Neural progenitor cell (in vitro differentiated cells): ENCODE measurements around the gene NFATC4. TPM values are rescaled to one million over a fixed set of nuclear protein-coding genes. Genes with fewer than 3 reads are reported as not detected.

Experiments
- DNase-seq: peaks from one replicate; pipeline ENCODE4 v3.0.0-alpha.2; 2016; ENCODE audit warnings: low spot score
- H2AFZ ChIP-seq: fragments of 200-600 bp; sonication (generic); replicated peaks from 2 replicates; pipeline ENCODE4 v1.6.1; 2016; ENCODE audit warnings: antibody characterized with exemption
- H3F3A ChIP-seq: fragments of 200-600 bp; sonication (generic); 2 replicates; pipeline ENCODE4 v1.6.1; 2016; ENCODE audit warnings: antibody characterized with exemption, low read depth
- H3K27ac ChIP-seq: fragments of 200-600 bp; sonication (generic); 2 replicates; pipeline ENCODE4 v1.5.1; 2016; ENCODE audit warnings: mild to moderate bottlenecking
- H3K27me3 ChIP-seq: fragments of 200-600 bp; sonication (generic); 2 replicates; pipeline ENCODE4 v1.6.1; 2016; ENCODE audit warnings: mild to moderate bottlenecking, moderate library complexity
- H3K36me3 ChIP-seq: fragments of 200-600 bp; sonication (generic); 2 replicates; pipeline ENCODE4 v1.5.1; 2016
- H3K4me1 ChIP-seq: fragments of 200-600 bp; sonication (generic); 2 replicates; pipeline ENCODE4 v1.6.1; 2016; ENCODE audit warnings: mixed run types
- H3K4me2 ChIP-seq: fragments of 200-600 bp; sonication (generic); 2 replicates; pipeline ENCODE4 v1.6.1; 2016
- H3K4me3 ChIP-seq: fragments of 200-600 bp; sonication (generic); 2 replicates; pipeline ENCODE4 v1.5.1; 2016
- H3K79me2 ChIP-seq: fragments of 200-600 bp; sonication (generic); 2 replicates; pipeline ENCODE4 v1.6.1; 2016; ENCODE audit warnings: low read depth
- H3K9ac ChIP-seq: fragments of 200-600 bp; sonication (generic); 2 replicates; pipeline ENCODE4 v1.6.1; 2016
- H3K9me3 ChIP-seq: fragments of 200-600 bp; sonication (generic); 2 replicates; pipeline ENCODE4 v1.5.1; 2016; ENCODE audit warnings: low read depth
- H4K20me1 ChIP-seq: fragments of 200-600 bp; sonication (generic); 2 replicates; pipeline ENCODE4 v1.6.1; 2016; ENCODE audit warnings: low read depth
- H3K27ac Mint-ChIP-seq: 3 replicates; pipeline ENCODE4 v1.8.0; 2021; ENCODE audit warnings: mixed read lengths
- H3K27me3 Mint-ChIP-seq: 2 replicates; pipeline ENCODE4 v1.8.0; 2022; ENCODE audit warnings: low read depth, mild to moderate bottlenecking, inconsistent platforms, moderate library complexity, mixed read lengths; ENCODE audit not compliant: insufficient read depth
- H3K36me3 Mint-ChIP-seq: 3 replicates; pipeline ENCODE4 v1.8.0; 2021; ENCODE audit warnings: mixed read lengths
- H3K4me1 Mint-ChIP-seq: 3 replicates; pipeline ENCODE4 v1.8.0; 2021; ENCODE audit warnings: mixed read lengths
- H3K4me3 Mint-ChIP-seq: 3 replicates; pipeline ENCODE4 v1.8.0; 2021; ENCODE audit warnings: mild to moderate bottlenecking, moderate library complexity, mixed read lengths
- H3K9me3 Mint-ChIP-seq: 3 replicates; pipeline ENCODE4 v1.8.0; 2020; ENCODE audit warnings: mixed read lengths
- CTCF ChIP-seq: fragments of 200-600 bp; sonication (generic); IDR thresholded peaks from 2 replicates; pipeline ENCODE4 v1.5.1; 2017; ENCODE audit warnings: antibody characterized with exemption, mild to moderate bottlenecking
- EZH2 ChIP-seq: fragments of 200-600 bp; sonication (generic); IDR thresholded peaks from 2 replicates; pipeline ENCODE4 v1.6.1; 2017; ENCODE audit warnings: antibody characterized with exemption, mild to moderate bottlenecking, moderate library complexity
- EZH2phosphoT487 ChIP-seq: fragments of 200-600 bp; sonication (generic); IDR thresholded peaks from 2 replicates; pipeline ENCODE4 v1.6.1; 2017; ENCODE audit warnings: antibody characterized with exemption
- total RNA-seq: library from RNA; depleted of rRNA; stranded (reverse); fragments of >200 nt; gene quantifications from 2 replicates; pipeline ENCODE4 v1.2.3, GENCODE V29; 2015; ENCODE audit warnings: low replicate concordance

The NFATC4 gene
- total RNA-seq, 1 donor from 2014 or later = 38.2 TPM

- Histone ChIP-seq H3K4me1 (no peaks in the 10 kb centered on the region), H3K36me3 (no peaks in the 10 kb centered on the region), H3K4me2 (no peak overlapping the region), H3K79me2 (peaks cover 4% of the 10 kb centered on the region), H3K4me3 (no peak overlapping the region), H4K20me1 (peaks cover under 1% of the 10 kb centered on the region), H3F3A (peaks cover 9% of the 10 kb centered on the region), H3K9me3 (no peaks in the 10 kb centered on the region), H2AFZ (no peak overlapping the region), H3K27me3 (peaks cover 66% of the 10 kb centered on the region), H3K9ac (no peak overlapping the region), H3K27ac (no peak overlapping the region)
- Mint-ChIP-seq H3K36me3 (no peaks in the 10 kb centered on the region), H3K4me1 (peaks cover 7% of the 10 kb centered on the region), H3K27ac (no peak overlapping the region), H3K4me3 (no peak overlapping the region), H3K27me3 (peaks cover 4% of the 10 kb centered on the region), H3K9me3 (no peaks in the 10 kb centered on the region)
- DNase-seq = no peak
- TF ChIP-seq EZH2 = no peak
- TF ChIP-seq CTCF = no peak
- no peak for TF ChIP-seq EZH2phosphoT487
These were observed 57.7 kb downstream of the NFATC4 start for GRCh38 chr14:24425704-24426103.

DNA sequence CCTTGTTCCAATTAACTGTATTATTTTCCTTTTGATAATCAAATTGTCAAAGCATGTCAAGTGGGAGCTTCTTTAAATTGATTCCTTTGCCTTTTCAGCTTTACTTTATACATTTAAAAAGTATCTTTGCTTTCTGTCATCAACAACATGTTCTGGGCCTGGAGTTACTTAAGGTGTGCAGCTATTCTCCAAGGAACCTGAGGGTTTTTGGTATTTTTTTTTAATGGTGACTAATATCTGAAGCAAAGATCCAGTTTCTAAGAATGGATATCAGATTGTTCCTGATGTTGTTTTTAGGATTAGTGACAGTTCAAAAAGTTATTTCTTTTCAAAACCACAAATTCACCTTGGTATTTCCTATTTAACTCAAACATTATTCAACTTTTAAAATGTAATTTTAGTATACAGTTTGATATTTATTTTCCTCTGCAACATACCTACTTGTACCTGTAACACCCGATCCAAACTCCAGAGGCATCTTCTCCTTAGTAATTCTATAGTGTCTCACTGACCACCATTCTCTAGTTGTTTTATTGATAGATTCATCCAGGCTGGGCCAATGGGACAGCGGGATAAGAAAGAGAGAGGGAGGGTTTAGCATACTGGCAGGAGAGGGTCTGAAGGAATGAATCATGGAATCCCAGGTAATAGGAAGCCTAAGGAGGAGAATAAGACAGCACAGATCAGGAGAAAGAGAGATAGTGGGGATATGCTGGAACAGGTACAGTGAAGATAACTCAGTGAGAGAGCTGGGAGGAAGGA lies 58.3 kb downstream of the NFATC4 start:
- H3K4me3 Mint-ChIP-seq = no peak overlapping the region

GRCh38 chr14:24426912-24427536 lies 59.0 kb downstream of the NFATC4 start:
- H3F3A ChIP-seq = peaks cover 17% of the 10 kb centered on the region
- H3K9me3 ChIP-seq = no peaks in the 10 kb centered on the region
- no peak for DNase-seq
- H4K20me1 ChIP-seq = peaks cover 14% of the 10 kb centered on the region
- no peak overlapping the region for H3K27ac ChIP-seq
- no peak overlapping the region for H2AFZ ChIP-seq
- no peak overlapping the region for H3K4me3 ChIP-seq
- Mint-ChIP-seq H3K36me3 (no peaks in the 10 kb centered on the region), H3K4me3 (no peak overlapping the region), H3K9me3 (no peaks in the 10 kb centered on the region), H3K27ac (no peak overlapping the region), H3K27me3 (peaks cover 8% of the 10 kb centered on the region), H3K4me1 (peaks cover 17% of the 10 kb centered on the region)
- no peak overlapping the region for H3K4me2 ChIP-seq
- H3K36me3 ChIP-seq = no peaks in the 10 kb centered on the region
- H3K27me3 ChIP-seq = peaks cover 56% of the 10 kb centered on the region
- no peak for TF ChIP-seq CTCF
- no peak overlapping the region for H3K9ac ChIP-seq
- no peaks in the 10 kb centered on the region for H3K4me1 ChIP-seq
- peaks cover 4% of the 10 kb centered on the region for H3K79me2 ChIP-seq

More for the DNA sequence above, 58.3 kb downstream of the NFATC4 start:
- Histone ChIP-seq H3K27ac (no peak overlapping the region), H3K4me1 (no peaks in the 10 kb centered on the region), H3K79me2 (peaks cover 4% of the 10 kb centered on the region), H4K20me1 (peaks cover 7% of the 10 kb centered on the region), H3K36me3 (no peaks in the 10 kb centered on the region), H3K4me3 (no peak overlapping the region), H3F3A (peaks cover 15% of the 10 kb centered on the region), H3K9me3 (no peaks in the 10 kb centered on the region), H3K4me2 (no peak overlapping the region), H2AFZ (no peak overlapping the region), H3K9ac (no peak overlapping the region), H3K27me3 (peaks cover 60% of the 10 kb centered on the region)
- no peak for DNase-seq
- Mint-ChIP-seq H3K36me3 (no peaks in the 10 kb centered on the region), H3K4me1 (peaks cover 11% of the 10 kb centered on the region), H3K27me3 (peaks cover 4% of the 10 kb centered on the region), H3K27ac (no peak overlapping the region), H3K9me3 (no peaks in the 10 kb centered on the region)
- TF ChIP-seq EZH2phosphoT487 (no peak), EZH2 (no peak), CTCF (no peak)
